NCI-H187 (cell line): Measurements from ENCODE around the gene SLC7A10.
"Not testable (repeated sequence)": the region's sequence is repeated elsewhere in the genome, so short reads cannot be mapped to it uniquely, and the experiment has no call there.

ENCODE experiments used
- DNase-seq, 2 experiments: peaks; one replicate each; lab custom pipeline; 2025; lab: John Stamatoyannopoulos, UW

SLC7A10 gene

DNA sequence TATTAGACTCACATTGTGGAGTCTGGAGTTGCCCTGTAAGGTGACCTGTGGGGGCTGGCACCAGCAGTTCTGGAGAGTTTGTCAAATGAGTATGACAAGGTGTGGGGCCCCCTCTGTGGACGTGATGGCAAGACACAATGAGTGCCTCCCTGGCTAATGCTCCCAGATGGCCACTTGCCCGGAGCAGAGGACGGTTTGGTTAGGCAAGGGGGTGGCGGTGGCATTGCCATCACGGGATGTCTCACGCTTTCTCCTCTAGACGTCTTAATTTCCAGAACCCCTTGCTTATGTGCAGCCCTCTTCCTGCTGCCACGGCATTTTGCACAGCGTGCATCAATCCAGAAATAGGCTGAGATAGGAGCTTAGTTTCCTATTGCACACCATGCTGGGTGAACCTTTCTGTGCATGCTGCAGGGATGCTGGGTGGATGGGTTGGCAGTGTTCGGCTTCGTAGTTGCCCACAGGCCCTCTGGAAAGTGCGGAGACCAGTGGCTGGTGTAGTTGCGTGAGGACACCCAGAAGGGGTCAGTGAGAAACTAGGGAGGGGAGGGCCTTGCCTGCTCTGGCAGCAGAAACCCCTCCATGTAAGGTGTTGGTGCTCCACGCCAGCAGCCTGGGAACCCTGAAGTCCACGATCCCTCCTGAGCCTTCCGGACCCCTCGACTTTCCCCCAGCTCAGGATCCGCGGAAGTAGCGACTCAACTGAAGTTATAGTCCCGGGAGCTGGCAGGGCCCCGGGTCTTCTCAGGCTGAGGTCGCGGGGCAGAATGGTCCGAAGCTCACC is 49.6 kb downstream of the SLC7A10 start:
- DNase-seq, result no peak

DNA sequence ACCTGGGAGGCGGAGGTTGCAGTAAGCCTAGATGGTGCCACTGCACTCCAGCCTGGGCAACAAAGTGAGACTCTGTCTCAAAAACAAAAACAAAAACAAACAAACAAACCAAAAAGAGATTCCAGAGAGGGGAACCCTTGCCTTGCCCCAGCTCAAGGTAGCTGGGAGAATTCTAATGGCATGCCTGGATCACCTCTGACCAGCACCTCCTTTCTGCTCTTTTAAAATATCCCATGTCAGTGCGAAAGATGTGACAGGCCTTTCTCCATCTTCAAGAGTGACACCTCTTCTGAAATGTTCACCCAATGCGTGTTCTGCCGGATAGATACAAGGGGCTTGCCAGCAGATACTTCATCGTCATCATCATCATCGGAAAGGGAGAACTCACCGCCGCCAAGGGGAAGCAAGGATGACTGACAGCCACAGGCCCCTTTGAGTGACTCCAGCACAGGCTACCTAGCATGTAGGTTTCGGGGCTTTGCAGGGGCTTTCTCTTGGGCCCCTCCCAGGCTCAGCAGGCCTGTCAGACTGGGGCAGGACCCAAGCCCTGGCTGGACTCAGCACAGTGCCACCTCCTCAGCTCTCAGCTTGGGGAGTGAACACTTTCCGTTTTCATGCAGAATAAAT is 50.4 kb downstream of the SLC7A10 start:
- DNase-seq, result no peak

DNA sequence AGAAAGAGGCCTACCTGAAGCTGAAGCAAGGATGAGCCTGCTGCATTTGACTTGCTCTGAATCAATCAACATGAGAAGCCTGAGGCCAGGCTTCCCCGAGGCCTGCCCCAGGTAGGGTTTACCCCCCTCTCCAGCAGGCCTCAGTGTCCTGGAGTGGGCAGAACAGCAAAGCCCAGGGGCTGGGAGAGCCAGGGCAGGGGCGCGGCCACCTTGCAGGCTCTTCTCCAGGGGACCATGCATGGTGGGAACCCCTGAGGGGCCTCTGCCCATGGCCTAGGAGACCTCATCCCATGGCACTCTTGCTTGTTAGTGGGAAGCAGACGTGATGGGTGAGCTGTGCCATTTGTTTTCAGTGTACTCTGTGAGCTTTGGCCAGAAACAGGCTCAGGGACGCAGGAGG is 51.5 kb downstream of the SLC7A10 start:
- DNase-seq, result no peak

DNA sequence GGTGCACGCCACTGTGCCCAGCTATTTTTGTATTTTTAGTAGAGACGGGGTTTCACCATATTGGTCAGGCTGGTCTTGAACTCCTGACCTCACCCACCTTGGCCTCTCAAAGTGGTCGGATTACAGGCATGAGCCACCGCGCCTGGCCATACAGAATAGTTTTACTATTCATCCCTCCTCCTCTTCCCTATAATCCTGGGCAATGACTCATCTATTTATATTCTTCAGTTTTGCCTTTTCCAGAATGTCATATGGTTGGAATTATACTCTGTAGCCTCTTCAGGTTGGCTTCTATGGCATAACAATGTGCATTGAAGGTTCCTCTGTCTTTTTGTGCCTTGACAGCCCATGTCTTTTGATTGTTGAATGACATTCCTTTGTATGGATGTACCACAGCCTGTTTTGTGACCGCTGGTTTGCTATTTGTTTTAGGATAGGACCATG is 53.7 kb downstream of the SLC7A10 start:
- DNase-seq, result no peak

DNA sequence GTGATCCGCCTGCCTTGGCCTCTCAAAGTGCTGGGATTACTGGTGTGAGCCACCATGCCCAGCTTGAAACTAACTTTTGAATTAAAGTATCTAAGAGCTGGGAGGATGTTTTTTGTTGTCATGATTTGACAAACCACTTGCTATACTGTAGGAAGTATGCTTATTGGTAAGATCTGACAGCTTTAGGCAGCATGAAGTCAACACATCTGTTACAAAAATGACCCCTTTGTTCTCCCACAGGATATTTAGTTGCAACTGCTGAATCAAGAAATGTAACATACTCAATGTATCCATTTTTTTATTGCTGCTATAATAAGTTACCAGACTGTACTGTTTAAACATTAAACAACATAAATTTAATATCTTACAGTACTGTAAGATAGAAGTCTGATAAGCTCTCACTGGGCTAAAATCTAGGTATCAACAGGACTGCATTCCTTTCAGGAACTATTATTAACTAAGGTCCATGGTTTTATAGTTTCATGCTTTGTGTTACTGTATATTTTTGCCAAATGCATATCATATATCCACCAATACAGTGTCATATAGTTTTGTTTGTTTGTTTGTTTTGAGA is 54.3 kb downstream of the SLC7A10 start:
- no peak for DNase-seq

DNA sequence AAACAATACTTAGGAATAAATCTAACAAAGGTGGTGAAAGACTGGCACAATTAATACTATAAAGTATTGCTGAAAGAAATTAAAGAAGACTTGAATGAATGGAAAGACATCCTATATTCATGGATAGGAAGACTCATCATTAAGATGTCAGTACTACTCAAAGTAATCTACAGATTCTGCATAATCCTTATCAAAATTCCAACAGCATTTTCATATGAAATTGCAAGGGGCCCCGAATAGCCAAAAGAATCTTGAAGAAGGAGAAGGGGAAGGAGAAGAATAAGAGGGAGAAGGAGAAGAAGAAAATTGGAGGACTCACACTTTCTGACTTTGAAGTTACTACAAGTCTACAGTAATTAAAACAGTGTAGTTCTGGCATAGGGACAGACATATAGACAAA is 57.1 kb downstream of the SLC7A10 start:
- no peak for DNase-seq

DNA sequence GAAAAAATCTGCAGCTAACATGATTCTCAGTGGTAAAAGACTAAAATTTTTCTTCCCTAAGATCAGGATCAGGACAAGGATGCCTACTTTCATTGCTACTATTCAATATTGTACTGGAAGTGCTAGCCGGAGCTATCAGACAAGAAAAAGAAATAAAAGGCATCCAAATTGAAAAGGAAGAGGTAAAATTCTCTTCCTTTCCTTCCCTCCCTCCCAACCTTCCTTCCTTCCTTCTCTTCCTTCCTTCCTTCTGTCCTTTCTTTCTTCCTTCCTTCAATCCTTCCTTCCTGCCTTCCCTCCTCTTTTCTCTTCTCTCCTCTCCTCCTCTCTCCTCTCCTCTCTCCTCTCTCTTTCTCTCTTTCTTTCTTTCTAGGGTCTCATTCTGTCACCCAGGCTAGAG is 58.2 kb downstream of the SLC7A10 start:
- no peak for DNase-seq

DNA sequence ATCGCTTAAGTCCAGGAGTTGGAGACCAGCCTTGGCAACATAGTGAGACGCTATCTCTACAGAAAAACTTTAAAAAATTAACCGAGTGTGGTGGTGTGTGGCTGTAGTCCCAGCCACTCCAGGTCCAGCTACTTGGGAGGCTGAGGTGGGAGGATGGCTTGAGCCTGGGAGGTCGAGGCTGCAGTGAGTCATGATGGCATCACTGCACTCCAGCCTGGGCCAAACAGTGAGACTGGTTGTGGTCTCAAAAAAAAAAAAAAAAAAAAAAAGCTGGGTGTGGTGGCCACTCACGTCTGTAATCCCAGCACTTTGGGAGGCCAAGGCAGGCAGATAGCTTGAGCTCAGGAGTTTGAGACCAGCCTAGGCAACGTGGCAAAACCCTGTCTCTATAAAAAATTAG is 59.6 kb downstream of the SLC7A10 start:
- not testable (repeated sequence) for DNase-seq

DNA sequence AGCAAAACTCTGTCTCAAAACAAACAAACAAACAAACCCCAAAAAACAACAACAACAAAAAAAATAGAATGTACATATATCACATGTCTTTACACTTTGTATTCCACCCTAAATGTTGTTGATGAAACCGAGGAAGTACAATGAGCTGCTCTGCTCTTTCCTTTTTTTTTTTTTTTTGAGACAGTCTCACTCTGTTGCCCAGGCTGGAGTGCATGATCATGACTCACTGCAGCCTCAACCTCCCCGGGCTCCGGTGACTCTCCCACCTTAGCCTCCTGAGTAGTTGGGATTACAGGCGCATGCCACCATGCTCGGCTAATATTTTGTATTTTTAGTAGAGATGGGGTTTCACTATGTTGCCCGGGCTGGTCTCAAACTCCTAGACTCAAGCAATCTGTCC is 62.2 kb downstream of the SLC7A10 start:
- DNase-seq, result no peak

DNA sequence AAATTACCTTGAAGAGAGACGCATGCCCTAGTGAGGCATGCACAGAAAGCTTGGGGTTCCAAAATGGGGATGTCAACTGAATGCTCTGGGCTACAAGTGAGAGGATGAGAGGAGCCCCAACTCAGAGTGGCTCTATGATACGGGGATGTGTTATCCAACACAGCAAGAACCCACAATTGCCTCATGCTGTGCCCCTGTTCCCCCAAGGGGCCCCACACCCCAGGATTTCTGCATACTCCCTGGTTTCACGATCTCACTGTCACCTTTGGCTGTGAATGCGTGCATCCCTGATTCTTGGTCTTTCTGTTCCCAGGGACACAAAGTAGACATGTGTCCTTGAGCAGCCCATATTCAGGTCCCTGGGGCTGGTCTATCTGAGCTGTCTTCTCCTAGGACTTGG is 64.4 kb downstream of the SLC7A10 start:
- DNase-seq, result no peak

DNA sequence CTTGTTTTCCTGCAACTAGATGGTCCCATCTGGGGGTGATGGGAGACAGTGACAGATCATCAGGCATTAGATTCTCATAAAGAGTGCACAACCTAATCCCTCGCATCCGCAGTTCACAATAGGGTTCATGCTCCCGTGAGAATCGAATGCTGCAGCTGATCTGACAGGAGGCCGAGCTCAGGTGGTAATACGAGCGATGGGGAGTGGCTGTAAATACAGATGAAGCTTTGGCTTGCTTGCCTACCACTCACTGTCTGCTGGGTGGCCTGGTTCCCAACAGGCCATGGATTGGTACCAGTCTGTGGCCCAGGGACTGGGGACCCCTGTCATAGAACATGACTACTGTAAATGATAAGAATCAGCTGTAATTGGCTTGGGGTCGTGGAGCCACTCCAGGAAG is 65.8 kb downstream of the SLC7A10 start:
- DNase-seq, result no peak

DNA sequence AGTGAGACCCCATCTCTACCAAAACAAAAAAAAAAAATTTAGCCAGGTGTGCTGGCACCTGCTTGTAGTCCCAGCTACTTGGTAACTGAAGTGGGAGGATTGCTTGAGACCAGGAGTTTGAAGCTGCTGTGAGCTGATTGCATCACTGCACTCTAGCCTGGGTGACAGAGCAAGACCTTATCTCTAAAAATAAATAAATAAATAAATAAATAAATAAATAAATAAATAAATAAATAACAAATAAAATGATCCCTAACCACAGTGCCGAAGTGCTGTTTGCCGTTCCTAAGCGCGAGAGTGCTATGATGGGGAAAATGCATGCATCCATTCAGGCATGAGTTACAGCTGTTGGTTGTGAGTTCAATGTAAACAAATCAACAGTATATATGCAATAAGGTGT is 66.5 kb downstream of the SLC7A10 start:
- DNase-seq, result no peak
